HG03039 (cell line): ENCODE data around the gene AGPAT4.

Experiments used
- ATAC-seq: cut with Tn5 transposase; IDR thresholded peaks from one replicate; pipeline ENCODE4 v1.9.1; 2021; ENCODE audit warnings: mild to moderate bottlenecking, moderate library complexity; ENCODE audit not compliant: unreplicated experiment

The AGPAT4 gene

GRCh38 chr6:161256407-161256806 lies 17.5 kb downstream of the AGPAT4 start:
- no peak for ATAC-seq

GRCh38 chr6:161255518-161255917 lies 18.3 kb downstream of the AGPAT4 start:
- ATAC-seq = no peak

- no peak for ATAC-seq
Observed at GRCh38 chr6:161254464-161255253, 19.2 kb downstream of the AGPAT4 start.

GRCh38 chr6:161254126-161254463 lies 19.8 kb downstream of the AGPAT4 start:
- ATAC-seq = no peak

- ATAC-seq = no peak
Observed at GRCh38 chr6:161251345-161251744, 22.5 kb downstream of the AGPAT4 start.

- ATAC-seq = no peak
Observed at GRCh38 chr6:161249327-161249726, 24.5 kb downstream of the AGPAT4 start.

GRCh38 chr6:161246725-161247124 lies 27.1 kb downstream of the AGPAT4 start:
- no peak for ATAC-seq

GRCh38 chr6:161245363-161245762 lies 28.5 kb downstream of the AGPAT4 start:
- no peak for ATAC-seq

GRCh38 chr6:161244725-161245124 lies 29.1 kb downstream of the AGPAT4 start:
- no peak for ATAC-seq

- no peak for ATAC-seq
Observed at GRCh38 chr6:161242779-161243693, 30.8 kb downstream of the AGPAT4 start.

GRCh38 chr6:161242113-161242512 lies 31.7 kb downstream of the AGPAT4 start:
- ATAC-seq = no peak

GRCh38 chr6:161239001-161239400 lies 34.9 kb downstream of the AGPAT4 start:
- no peak for ATAC-seq

GRCh38 chr6:161238500-161238899 lies 35.4 kb downstream of the AGPAT4 start:
- ATAC-seq = no peak

- no peak for ATAC-seq
Observed at GRCh38 chr6:161238081-161238480, 35.8 kb downstream of the AGPAT4 start.

- no peak for ATAC-seq
Observed at GRCh38 chr6:161237176-161237575, 36.7 kb downstream of the AGPAT4 start.

- ATAC-seq = peak; percentile 75
Observed at GRCh38 chr6:161235776-161236633, 37.9 kb downstream of the AGPAT4 start.

GRCh38 chr6:161233986-161234661 lies 39.7 kb downstream of the AGPAT4 start:
- ATAC-seq = no peak

GRCh38 chr6:161232467-161232866 lies 41.4 kb downstream of the AGPAT4 start:
- ATAC-seq = no peak

- ATAC-seq = no peak
Observed at GRCh38 chr6:161232010-161232409, 41.9 kb downstream of the AGPAT4 start.

GRCh38 chr6:161230339-161230738 lies 43.5 kb downstream of the AGPAT4 start:
- no peak for ATAC-seq
